ENCODE results near the gene NENF.
"Not testable (repeated sequence)": the region's sequence is repeated elsewhere in the genome, so short reads cannot be mapped to it uniquely, and the experiment has no call there.

Gene NENF

DNA sequence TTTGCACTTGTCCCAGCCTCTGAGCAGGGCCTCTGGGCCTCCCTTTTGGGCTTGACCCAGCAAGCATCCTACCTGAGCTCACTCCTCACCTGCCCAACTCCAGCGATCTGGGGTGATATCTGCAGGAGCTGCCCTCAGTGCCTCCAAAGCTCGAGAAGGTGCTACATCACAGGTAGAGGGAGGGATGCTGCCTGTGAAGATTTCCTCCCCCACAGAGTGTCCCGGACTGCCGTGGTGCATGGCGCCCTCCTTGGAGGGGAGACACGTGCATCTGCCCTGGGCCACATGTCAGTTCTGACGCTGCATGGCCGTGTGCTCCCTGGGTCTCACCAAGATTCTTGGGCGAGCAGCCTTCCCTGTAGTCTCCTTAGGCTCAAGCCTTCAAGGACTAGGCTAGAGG, 27.7 kb downstream of the NENF start:
- no peak for DNase-seq

DNA sequence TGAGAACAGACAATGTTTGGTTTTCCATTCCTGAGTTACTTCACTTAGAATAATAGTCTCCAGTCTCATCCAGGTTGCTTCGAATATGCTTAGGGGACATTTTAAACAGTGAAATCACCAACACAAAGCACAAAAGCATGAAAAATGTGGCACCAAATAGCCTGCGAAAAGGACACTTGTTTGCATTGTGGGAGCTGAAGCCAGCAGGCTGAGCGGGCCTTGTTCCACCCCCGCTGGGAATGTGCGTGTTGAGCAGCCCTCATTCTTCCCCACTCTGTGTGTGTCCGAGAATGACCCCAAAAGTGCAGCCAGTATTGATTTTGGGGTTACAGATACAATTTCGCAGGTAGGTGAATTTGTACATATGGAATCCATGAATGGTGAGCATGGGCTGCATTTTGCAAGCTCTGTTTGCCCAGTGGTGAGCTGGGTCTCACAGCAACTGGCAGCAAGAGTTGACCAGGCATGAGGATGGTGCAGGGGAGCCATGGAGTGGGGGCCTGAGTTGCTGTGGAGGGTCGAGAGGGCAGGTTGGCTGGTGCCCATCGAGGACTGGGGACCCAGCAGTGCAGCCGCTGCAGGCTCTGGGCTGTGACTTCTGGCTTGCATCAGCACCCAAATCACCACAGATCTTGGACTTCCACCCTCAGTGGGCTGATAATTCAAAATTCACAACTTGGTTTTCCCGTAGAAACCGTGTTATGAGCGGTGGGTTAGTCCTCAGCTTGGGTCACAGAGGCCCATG, 29.4 kb downstream of the NENF start:
- no peak for DNase-seq

DNA sequence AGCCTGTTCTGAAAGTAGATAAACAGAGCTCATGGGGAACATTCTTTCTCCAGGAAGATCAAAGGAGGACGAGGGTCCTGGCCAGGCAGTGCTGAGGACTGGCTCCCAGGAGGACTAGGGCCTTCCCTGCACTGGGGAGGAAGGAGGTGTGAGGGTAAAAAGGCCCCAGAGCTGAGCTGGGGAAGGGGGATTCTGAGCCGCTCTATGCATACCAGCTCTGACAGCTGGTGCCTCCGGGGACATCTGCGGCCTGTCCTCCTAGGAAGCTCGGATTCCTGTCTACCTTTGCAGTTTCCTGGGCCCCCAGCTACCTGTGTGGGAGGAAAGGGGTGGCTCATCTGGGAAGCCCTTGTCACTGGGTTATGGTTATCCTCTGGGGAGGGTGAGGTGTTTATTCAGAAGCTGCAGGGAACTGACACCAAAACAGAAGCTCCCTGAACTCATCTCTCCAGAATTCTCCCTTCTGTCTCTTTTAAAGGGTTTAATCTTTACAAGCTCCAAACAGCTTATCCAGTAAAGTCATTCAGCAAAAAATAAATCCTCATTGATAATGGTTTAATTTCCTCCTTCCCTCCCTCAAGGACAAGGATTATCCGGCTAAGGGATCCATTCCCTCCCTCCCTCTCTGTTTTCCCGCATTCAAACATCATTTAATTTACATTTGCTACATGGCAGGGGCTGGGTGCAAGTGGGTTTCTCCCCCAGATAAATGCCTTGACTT, 31.0 kb downstream of the NENF start:
- DNase-seq = no peak

DNA sequence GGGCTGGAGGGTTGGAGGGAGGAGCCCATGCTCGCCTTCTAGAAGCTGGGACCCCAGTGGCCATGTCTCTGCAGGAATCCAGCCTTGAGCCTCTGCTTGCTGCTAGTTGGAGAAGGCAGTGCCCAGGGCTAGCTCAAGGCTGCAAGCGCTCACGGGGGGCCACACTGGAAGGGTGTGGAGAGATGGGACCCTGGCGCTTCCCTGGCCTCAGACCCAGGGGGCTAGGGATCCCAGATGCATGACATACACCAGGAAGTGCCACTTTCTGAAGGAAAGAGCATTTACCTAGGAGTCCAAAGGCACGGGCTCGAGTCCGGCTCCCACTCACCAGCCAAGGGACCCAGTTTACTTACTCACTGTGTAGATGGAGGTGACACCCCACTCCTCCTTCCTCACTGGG, 32.6 kb downstream of the NENF start:
- DNase-seq = no peak

DNA sequence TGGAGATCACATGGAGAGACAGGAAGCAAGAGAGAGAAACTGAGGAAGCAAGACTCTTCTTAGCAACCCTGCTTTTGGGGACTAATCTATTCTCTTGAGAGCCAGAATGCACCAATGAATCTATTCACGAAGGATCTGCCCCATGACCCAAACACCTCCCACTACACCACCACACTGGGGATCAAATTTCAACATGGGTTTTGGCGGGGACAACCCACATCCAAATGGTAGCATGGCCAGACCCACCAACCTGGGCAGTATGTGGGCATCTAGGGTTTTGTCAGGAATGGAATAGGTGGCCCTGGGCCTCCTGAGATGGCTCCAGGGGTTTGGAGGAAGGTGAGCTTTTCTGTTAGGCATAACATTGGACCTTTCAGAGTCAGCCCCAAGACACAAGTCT, 33.7 kb downstream of the NENF start:
- DNase-seq = no peak

DNA sequence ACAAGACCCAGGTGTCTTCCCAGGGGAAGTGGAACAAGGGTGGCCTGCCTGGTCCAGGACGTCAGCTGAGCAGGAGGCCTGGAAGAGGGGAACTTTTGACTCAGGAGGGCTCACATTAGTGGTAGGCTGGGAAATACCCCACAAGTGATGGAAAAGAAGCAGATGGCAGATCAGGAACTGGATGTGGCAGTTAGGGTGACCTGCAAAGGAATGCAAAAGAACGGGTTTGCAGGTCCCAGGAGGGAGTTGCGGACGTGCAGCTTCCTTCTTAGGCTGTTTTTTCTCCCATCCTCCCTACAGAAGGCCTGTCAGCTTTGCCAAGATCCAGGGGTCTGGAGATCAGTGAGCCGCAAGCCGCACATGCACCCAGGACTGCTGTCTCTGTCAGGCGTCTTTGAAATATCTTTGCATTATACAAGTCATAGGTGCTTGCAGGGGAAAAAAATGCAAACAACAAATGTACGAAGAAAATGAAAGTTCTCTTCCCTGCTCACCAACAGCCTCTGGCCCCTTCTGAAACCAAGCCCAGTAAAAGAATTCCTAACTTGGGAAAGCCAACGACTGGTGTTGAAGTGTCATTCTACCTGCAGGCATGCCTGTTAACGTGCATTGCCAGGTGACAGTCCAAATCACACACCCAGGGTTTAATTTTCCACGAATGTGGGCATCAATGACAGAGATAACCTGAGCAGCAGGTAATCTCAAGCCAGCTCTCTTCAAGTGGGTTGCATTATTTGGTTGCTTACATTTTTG, 34.4 kb downstream of the NENF start:
- DNase-seq = no peak

DNA sequence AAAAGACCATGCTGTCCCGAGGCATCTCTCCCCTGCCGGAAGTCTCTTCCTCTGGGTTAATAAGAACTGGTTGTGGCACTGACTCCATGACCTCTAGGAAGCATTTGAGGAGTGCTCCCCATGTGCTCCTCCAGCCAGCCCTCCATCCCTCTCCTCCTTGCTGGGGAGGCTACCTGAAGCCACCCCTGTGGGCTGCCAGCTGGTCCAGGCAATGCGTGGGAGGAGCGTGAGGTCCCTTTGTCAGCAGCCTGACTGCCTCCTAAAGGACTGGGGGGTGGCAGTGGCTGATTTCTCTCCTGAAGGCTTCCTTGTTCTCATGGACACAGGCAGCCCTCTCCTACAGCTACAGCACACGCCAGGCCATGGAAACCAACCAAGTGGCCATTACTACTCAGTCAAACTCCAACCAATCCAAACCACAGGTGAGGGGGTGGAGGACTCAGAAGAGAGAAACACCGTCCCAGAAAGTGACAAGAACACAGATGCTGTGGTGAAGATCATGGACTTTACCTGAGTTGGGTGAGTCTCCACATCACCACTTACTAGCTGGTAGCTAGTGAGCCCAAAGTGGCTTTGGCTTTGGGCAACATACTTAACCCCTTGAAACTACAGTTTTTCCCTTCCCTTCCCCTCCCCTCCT, 35.2 kb downstream of the NENF start:
- no peak for DNase-seq

DNA sequence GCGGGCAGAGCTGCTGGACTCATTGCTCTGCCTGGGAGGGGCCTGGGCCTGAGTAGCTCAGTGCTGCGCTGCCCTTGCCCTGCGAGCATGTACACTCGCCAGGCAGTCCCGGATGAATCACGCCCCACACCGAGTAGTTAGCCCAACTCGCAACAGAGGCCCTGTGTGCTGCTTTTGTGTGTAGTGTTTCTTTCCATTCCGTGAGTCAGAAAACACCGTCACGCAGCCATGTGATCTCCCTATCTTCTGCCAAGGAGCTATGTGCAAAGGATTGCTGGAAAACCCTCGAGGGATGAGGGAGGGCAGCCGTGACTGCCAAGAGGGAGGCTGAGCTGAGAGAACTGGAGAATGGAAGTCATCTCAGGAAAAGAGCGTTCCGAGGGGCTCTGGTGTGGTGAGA, 37.3 kb downstream of the NENF start:
- DNase-seq = peak; percentile 91

DNA sequence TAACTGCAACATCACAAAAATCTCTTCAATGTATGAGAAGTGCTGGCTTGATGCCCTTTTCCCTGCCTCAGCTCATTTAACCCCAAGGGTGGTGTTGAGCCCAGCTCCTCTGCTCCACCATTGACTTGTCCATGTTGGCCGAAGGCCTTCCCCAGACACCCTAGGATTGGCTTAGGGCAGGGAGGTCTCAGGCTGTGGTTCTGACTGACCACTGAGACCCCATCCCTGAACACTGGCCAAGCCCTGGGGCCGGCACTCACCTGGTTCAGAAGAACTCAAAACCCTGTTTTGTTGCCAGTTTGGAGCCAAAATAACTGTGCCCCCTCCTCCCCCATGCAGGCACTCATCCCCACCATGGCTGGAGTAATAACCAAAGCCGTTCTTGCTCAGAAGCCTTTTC, 38.6 kb downstream of the NENF start:
- no peak for DNase-seq

DNA sequence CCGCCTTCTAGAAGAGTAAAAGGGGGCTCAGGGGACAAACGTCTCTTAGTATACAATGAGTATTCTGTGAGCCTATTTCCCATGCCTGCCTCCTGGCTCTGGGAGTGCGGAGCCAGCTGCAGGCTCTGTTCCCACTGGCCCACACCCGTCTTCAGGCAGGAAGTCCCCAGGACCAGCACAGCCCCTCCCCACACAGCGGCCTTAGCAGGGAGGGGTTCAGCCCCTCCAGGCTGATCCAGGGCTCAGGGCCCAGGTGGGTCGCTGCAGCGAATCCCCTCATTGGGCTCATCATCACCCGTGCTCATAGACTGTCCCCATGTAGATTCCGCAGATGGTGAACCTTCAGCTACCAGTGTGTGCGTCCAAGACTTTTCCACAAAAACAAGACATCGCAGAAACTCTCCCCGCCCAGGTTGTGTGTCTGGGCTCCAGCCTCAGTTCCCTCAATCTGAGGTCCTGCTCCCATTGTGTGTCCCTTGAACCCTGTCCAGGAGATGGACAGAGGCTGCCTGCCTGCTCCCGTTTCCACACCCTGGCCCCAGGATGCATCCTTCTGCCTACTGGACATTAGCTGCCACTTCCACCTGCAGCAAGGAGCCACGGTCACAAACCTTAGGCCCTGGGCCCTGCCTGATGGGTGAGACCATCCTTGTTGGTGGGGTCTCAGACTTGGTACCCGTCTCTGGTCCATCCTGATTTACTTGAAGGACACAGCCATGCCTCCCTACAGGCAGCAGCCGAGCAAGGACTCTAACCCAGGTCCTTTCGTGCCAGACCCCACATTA, 39.4 kb downstream of the NENF start:
- DNase-seq = no peak

DNA sequence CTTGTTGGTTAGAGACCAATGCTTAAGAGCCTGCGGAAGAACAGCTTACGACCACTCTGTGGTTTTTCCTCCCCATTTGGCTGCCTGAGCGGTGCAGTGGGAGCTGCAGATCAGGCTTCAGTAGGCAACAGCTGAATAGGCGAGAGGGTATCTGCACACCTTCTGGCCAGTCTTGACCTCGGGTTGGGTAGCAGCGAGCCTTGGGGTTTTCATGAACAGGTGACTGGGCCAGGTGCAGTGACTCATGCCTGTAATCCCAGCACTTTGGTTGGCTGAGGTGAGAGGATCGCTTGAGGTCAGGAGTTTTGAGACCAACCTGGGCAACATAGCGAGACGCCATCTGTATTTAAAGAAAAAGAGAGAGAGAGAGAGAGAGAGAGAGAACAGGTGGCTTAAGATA, 41.0 kb downstream of the NENF start:
- no peak for DNase-seq

DNA sequence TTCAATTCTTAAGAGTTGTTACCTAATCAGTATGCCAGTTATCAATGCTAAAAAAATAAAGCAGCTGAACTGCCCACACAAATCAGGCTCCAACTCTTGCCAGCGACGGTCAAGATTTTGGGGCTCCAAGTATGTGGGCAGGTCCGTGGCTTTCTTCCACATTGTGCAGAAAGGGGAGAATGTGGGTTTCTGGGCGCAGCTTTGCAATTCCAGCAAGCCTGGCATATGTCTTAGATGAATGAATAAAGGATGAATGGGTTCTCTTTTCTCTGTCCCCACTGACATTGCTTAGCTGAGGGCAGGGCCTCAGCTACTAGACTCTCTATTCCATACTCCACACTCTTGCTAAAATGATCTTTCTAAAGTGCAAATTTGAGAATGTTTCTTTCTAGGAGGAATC, 42.4 kb downstream of the NENF start:
- no peak for DNase-seq

DNA sequence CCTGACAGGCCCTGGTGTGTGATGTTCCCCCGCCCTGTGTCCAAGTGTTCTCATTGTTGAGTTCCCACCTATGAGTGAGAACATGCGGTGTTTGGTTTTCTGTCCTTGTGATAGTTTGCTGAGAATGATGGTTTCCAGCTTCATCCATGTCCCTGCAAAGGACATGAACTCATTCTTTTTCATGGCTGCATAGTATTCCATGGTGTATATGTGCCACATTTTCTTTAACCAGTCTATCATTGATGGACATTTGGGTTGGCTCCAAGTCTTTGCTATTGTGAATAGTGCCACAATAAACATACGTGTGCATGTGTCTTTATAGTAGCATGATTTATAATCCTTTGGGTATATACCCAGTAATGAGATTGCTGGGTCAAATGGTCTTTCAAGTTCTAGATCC, 43.1 kb downstream of the NENF start:
- not testable (repeated sequence) for DNase-seq

DNA sequence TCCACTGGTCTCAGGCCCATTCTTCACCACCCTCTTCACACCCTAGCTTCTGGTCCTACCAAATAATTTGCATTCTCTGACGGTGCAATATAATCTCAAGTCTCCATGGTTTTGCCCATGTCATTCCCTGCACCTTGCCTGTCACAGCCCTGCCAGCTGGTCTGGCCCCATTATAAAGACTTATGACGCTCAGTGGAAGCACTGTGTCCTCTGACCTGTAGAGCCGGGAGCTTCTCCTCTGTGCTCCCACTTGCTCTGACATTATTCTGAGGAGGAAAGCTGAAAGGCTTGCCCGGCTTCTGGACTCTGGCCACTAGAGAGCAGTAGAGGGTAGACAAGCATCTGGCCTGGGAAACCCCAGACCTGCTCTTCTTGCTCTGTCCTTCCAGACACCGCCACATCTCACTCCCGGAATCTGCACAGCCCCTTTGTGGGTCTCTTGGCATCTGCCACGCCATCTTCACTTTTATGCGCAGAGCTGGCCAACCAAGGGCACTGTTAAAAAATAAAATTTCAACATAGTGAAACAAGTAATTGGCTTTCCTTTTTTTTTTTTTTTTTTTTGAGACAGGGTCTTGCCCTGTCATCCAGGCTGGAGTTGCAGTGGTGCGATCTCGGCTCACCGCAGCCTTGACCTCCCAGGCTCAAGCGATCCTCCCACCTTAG, 44.4 kb downstream of the NENF start:
- DNase-seq = peak; percentile 80

DNA sequence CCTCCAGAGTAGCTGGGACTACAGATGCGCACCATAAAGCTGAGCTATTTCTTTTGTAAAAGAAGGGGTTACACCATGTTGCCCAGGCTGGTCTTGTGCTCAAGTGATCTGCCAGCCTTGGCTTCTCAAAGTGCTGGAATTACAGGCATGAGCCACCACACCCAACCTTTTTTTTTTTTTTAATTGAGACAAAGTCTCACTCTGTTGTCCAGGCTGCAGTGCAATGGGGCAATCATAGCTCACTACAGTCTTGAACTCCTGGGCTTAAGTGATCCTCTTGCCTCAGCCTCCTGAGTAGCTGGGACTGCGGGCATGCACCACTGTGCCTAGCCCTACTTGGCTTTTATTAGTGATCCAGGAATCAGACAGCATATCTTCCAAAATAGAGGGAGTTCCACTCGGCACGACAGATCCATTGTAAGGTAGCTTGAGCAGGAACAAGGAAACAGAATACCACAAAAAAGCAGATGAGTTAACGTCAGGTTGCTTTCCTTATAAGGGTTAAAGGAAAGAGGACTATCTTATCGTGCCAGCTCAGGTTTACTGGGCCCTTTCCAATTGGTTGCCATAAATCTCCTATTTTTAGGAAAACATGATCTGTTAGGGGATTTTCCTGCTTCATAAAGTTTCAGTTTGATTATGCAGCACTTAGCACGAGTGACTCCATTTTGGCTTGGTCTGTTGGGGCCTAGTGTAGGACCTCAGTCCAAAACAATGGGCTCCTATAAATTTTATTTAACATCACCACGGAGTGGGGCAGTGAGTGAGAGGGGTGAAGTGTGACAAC, 45.2 kb downstream of the NENF start:
- no peak for DNase-seq

DNA sequence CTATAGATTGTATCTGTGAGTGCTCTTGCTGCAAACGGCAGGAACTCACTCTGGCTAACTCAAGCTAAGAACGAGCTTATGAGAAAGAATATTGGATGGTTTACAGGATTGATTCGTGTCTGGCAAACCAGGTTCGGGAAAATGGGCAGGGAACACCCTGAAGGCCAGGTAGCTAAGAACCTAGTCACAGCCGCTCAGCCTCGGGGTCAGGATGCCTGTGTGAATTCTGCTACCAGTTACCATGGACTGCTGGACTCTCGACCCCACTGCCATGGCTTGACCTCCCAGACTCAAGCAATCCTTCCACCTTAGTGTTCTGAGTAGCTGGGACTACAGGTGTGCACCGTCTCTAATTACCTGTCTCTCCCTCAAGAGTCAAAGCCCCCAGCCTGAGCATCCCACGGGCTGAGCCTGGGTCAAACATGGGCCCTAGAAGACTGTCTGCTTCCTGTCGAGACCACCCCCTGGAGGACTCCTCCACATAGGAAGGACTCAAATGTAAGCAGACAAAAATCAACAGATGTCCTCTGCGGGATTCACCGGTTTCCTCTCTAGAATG, 45.8 kb downstream of the NENF start:
- DNase-seq = no peak

DNA sequence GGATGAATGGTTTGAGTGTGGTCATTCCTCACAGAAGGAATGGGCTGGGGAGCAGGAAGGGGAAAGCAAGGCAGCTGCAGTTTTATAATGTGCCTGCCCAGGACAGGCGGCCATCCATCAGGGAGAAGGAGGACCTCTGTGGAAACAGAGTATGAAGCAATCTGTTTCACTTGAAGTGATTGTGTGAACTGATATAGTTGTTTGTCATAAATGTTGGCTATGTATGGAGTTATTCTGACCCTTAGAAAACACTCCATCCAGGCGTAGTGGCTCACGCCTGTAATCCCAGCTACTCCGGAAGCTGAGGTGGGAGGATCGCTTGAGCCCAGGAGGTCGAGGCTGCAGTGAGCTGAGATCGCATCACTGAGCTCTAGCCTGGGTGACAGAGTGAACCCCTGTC, 46.5 kb downstream of the NENF start:
- no peak for DNase-seq

DNA sequence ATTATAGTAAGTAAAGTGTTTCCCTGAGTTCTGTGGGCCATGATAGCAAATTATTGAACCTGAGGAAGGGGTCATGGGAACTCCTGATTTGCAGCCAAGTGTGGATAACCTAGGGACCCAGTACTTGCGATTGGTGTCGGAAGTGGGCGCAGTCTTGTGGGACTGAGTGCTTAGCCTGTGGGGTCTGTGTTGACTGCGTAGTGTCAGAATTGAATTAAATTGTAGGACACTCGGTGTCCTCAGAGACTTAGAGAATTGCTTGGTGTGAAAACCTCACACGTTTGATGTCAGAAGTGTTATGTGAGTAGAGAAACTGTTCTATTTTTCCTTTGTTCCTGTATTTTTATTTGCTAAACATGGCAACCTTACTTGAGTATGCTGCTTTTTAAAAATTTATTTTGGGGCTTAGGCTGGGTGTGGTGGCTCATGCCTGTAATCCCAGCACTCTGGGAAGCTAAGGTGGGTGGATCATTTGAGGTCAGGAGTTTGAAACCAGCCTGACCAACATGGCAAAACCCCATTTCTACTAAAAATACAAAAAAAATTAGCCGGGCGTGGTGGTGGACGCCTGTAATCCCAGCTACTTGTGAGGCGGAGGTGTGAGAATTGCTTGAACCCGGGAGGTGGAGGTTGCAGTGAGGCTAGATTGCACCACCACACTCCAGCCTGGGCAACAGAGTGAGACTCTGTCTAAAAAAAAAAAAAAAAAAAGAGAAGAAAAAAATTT, 48.2 kb downstream of the NENF start:
- DNase-seq = not testable (repeated sequence)

DNA sequence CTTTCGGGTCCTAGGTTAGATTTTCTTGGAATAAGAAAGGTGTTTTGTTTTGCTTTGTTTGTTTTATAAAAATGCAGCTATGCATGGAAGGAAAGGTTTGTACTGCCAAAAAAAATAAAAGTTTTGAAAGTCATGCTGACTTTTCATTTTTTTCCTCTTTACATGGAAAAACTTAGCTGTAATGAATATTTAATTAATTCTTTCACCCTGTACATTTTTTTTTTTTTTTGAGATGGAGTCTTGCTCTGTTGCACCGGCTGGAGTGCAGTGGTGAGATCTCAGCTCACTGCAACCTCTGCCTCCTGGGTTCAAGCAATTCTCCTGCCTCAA, 48.7 kb downstream of the NENF start:
- DNase-seq = no peak

DNA sequence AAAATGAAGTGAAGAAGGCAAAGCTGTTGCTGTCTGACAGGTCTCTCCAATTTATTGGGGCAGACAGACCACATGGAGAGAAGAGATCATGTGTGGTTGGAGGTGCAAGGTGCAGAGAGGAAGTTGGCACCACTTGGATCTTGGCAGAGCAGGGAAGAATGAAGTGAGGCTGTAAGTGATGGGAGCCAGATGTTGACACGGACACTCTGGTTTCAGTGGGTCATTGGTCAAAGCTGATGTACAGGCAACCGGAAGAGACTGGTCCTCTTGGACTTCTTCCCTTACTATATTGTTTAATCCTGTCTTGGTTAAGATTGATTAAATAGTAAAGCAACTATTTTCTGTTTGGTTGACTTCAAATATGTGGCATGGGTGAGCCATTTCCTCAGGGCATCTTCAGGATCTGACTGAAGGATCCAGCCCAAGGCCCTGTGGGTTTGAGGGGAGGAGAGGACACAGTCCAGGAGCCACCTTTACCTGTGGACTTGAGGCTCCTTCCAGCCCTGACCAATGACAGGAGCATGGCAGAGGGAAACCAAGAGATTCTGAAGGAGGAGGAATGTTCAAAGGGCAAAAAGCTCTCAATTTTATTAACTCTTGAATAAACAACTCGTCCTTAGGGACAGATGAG, 49.4 kb downstream of the NENF start:
- no peak for DNase-seq
